ENCODE measurements around the gene INPP5A. TPM values are rescaled to one million over a fixed set of nuclear protein-coding genes. Genes with fewer than 3 reads are reported as not detected.
"Not testable (repeated sequence)": the region's sequence is repeated elsewhere in the genome, so short reads cannot be mapped to it uniquely, and the experiment has no call there.

The INPP5A gene
- total RNA-seq, 1 experiment from 2014 or later, result 25.5 TPM

DNA sequence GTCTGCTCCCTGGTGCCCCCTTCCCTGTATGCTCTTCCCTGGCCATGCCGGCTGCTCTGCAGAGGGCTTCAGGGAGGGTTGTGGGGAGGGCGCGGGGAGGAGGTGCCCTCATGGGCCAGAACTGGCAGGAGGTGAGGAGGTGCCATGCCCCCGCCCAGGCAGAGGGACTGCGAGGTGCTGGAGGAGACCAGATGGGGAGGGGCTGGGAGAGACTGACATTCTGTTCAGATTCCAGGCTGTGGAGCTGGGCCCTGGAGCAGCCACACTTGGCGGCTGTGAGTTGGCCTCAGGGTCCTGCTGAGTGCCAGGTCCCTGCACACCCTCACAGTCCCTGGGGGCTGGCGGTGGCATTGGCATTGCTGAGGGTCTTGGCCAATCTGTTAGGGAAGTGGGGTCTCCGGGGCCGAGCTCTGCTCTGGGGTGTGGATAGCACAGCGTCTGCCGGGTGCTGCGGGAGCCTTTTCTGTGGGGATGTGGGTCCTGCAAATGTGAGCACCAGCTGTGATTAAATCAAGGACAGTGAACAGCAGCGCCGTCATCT lies 25.4 kb downstream of the INPP5A start:
- DNase-seq (ENCODE audit: low read depth), result no peak

DNA sequence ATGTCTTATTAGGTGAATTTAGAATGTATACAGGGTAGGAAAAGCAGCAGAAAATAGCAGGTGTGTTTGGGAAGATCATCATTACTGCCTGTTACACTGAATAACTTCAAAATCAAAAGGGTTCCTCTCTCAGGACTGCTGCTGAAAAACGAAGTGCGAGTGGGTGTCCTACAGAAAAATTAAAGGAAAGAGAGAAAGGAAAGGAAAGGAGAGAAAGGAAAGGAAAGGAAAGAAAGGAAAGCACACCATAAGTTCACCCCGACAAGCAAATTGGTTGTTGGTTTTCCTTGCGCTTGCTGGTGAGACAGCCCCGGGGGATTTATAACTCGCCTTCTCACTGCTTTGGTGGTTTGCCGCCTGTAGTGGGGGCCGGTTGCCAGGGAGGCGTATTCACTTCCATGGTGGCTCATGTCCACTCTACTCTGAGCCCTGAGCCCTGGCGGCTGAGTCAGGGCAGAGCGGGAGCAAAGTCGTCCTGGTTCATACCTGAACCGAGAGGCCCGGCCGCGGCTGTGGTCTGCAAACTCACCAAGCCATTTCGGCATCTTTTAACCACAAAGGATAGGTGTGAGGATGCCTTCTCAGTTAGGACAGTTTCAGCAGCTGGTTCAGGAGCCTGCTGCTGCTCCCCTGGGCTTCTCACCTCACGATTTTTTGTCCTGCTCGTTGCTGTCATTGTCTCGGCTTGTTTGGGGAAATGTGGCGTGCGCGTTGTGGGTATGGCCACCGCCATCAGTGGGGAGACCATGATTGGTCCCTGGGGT lies 26.1 kb downstream of the INPP5A start:
- DNase-seq (ENCODE audit: low read depth), result peak; percentile 15

DNA sequence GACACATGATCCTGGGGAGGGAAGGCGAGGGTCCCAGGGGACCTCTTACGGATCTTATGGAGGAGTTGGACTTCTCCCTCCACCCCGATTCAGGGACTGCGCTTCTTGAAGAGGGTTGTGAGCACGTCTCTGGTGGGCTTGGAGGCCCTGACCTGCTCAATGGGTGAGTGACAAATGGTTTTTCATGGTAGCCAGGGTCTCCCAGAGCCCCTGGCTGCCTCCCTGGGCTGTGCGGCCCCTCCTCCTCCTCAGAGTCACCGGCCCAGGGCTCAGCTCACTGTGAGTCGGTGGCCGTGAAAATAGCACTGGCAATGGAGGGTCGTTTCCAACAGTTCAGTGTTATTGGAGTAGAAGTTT lies 26.6 kb downstream of the INPP5A start:
- no peak for DNase-seq (ENCODE audit: low read depth)

DNA sequence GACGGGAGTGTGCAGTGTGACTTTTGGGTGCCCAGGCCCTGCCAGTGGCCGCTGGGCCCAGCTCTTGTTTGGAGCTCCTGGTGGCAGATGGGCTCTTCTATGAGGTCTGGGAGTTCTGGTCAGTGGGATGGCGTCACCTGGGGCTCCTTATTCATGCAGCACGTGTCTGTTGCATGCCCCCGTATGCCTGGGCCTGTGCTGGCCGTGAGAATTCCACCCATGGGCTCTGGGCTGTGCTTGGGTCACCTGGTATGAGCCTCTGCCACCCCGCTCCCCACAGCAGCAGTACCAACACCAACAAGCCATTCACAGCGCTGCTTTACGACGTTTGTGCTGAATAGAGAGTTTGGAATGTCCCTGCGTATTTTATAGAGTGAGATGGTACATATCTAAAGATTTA lies 27.1 kb downstream of the INPP5A start:
- DNase-seq (ENCODE audit: low read depth), result no peak

GRCh38 chr10:132565516-132566209 lies 28.1 kb downstream of the INPP5A start:
- DNase-seq (ENCODE audit: low read depth), result peak; percentile 8

- DNase-seq (ENCODE audit: low read depth), result no peak
These were observed 29.3 kb downstream of the INPP5A start for GRCh38 chr10:132566892-132567291.

DNA sequence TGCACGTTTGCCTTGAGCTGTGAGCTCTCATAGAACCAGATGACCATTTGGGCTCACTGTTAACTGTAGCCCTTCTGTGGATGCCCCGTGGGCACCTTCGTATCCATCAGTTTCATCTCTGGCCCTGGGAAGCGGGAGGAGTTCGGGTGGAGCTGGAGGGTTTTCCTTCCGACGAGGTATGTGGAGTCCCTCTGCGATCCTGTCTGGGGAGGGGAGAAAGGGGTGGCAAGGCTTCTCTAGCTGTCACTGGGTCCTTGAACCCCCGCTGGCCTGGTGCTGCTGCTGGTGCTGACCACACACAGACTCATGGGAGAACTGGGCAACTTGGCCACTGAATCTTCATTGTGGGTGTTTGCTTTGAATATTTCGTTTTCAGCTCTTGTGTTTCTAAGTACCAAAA lies 32.7 kb downstream of the INPP5A start:
- DNase-seq (ENCODE audit: low read depth), result no peak

DNA sequence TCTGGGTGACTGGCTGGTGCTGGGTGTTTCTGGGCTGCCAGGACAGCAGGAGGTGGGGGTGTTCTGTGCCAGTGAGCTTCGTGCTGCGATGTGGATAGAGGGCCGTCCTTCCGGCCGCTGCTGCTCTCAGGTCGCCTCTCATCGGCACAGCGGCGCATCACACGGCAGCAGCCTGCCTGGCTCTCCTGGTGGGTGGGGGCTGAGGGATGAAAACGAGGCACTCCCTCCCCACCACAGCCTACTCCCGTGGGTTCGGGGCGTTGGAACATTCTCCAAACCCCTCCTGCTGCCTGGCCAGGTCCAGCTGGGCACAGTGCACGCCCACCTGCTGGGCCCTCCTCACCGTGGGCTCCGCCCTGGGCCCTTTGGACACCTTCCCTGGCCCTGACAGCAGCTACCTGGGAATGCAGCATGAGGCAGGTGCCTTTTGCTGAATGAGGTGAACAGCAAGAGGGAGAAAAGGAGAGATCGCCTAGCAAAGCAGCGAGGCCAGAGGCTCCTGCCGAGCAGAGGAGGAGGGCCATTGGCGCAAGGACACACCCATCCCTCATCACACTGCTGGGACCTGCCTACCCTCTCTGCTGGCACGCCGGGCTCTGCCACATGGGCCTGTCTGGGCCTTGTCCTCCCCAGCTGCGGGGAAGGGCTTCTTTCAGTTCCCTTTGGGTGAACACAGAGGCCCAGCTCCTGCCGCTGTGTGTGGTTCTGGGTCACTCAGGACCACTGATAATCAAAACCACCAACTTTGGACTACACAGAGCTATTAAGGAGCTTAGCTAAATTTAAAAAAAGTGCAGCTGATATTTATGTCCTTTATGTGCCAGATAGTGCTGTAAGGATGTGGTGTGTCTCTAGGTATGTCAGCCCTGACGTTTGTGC lies 33.4 kb downstream of the INPP5A start:
- DNase-seq (ENCODE audit: low read depth), result no peak

GRCh38 chr10:132571650-132572544 lies 34.3 kb downstream of the INPP5A start:
- DNase-seq (ENCODE audit: low read depth), result peak; percentile 92

- no peak for DNase-seq (ENCODE audit: low read depth)
These were observed 35.0 kb downstream of the INPP5A start for GRCh38 chr10:132572545-132572937.

DNA sequence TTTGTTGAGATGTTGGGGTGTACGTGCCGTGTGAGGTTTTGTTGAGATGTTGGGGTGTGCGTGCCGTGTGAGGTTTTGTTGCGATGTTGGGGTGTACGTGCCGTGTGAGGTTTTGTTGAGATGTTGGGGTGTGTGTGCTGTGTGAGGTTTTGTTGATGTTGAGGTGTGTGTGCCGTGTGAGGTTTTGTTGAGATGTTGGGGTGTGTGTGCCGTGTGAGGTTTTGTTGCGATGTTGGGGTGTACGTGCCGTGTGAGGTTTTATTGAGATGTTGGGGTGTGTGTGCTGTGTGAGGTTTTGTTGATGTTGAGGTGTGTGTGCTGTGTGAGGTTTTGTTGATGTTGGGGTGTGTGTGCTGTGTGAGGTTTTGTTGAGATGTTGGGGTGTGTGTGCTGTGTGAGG lies 35.4 kb downstream of the INPP5A start:
- DNase-seq (ENCODE audit: low read depth), result not testable (repeated sequence)

- DNase-seq (ENCODE audit: low read depth), result no peak
These were observed 36.7 kb downstream of the INPP5A start for GRCh38 chr10:132574288-132574687.

DNA sequence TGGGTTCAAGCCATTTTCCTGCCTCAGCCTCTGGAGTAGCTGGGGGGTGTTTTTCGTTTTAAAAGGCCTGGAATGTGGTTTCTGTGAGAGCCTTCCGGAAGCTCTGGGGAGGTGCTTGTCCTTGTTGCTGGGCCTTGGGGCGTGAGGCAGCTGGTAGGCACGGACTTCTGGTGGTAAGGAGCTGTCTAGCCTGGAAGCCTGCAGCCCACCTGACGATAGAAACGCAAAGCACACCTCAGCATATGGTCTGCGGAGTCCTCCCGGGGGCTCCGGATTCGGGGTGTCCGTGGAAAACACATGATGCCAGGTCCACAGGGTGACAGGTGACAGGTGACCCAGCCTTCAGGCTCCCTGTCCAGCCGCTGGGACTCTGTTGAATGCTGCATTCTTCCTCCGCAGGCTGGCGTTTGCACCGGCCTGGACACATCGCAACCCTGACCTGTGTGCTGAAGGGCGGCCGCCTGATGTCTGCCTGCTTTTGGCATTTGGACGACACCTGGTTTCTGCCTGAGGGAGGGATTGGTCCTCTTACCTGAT lies 37.3 kb downstream of the INPP5A start:
- DNase-seq (ENCODE audit: low read depth), result peak; percentile 62

GRCh38 chr10:132575320-132576201 lies 38.0 kb downstream of the INPP5A start:
- peak; percentile 78 for DNase-seq (ENCODE audit: low read depth)

DNA sequence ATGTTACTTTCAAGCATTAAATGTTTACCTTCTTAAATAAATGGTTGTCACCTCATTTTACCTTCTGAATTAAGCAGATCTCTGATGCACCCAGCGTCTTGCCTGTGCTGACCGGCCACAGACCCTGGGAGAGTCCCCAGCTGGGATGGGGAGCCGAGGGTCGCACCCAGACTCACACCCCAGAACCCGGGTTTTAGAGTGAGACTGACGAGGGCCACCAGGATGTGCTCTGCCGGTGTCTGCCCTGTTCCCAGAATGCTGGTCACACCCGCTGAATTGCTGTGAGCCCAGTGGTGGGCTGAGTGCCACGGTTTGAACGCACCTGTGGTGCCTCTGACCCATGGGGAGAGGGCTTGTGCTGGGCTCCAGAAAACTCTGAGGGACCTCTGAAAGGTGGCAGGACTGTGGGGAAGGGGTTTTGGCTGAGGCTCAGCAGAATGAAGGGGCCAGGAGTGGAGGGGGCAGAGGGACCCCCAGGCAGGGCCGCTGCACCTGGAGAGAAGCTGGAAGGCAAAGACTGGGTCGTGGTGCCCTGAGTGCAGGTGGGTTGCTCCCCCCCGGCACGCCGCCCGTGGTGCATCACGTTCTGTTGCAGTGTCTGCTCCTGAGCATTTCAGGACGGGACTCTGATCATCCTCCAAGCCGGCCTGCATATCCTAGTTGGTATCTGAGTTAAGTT lies 39.2 kb downstream of the INPP5A start:
- no peak for DNase-seq (ENCODE audit: low read depth)

DNA sequence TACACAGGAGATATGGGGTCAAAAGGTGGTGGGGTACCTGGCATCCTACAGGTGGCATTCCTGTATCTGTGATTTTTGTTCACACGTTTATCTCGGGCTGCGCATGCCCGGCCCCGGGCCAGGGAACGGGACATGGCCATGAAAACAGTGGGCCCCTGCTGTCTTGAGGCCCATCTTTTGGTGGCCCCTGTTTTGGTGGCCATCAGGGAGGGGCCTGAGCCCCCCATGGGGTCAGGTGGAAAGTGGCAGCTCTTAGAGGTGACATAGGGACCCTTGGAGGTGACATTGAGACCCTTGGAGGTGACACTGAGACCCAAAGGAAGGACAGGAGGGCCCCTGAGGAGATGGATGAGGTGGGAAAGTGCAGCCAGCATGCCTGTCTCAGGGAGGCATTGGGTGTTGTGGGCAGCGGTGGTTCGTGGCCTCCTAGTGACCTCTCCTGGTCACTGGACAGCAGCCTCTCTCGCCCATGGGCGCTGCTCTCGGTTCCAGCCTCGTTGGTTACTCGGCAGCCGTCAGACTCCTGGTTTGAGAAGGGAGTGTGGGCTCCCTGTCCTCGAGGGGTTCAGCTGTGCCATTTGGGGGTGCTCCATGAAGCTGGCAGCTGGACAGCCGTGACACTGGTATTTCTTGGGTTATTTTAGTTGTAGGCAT lies 39.9 kb downstream of the INPP5A start:
- DNase-seq (ENCODE audit: low read depth), result peak; percentile 34

DNA sequence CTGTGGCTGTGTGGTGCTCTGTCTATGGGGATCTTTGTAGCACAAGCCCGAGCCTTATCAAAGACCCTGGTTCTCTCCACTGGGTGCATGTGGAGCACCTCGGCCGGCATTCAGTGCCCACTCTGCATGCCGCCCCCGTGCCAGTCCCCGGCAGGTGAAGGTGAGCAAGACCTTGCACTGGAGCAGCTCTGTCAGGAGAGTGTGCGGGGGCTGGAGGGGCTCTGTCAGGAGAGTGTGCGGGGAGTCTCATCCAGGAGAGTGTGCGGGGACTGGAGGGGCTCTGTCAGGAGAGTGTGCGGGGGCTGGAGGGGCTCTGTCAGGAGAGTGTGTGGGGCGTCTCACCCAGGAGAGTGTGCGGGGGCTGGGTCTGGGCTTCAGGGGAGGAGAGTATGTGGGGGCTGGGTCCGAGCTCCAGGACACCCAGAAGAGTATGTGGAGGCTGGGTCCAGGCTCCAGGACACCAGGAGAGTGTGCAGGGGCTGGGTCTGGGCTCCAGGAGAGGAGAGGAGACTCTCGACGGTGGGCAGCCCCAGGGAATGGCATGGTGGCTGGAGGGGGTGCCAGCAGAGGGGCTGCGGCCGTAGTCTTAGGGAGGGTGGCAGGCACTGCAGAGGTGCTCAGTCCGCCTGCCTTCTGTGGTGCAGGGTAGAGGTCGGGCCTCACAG lies 40.8 kb downstream of the INPP5A start:
- DNase-seq (ENCODE audit: low read depth), result no peak
